Midbrain (tissue), 1 donor: Measurements from ENCODE around the gene LCE7A.

Source experiments
- DNase-seq: peaks from one replicate; lab custom pipeline; 2025; lab: John Stamatoyannopoulos, UW

LCE7A gene

GRCh38 chr1:152859696-152860095, at the start of gene LCE7A:
Gene LCE7A, plus strand, starts transcription at chr1:152859996. Its CDS starts 702 bp downstream, at chr1:152860698.
- no peak for DNase-seq

- no peak for DNase-seq
Observed at GRCh38 chr1:152811050-152811449, 48.7 kb upstream of the LCE7A start.

GRCh38 chr1:152811671-152812070, 48.1 kb upstream of the LCE7A start, which contains the start of gene LCE1B:
Gene LCE1B, plus strand, starts transcription at chr1:152811971. Its CDS starts 476 bp downstream, at chr1:152812447.
- DNase-seq, result no peak

- no peak for DNase-seq
Observed at GRCh38 chr1:152817309-152817708, 42.5 kb upstream of the LCE7A start.

- no peak for DNase-seq
Observed at GRCh38 chr1:152823294-152823693, 36.5 kb upstream of the LCE7A start.

GRCh38 chr1:152824964-152825363, 34.8 kb upstream of the LCE7A start:
- no peak for DNase-seq

GRCh38 chr1:152827173-152827572, 32.6 kb upstream of the LCE7A start, which contains the start of gene LCE1A:
Gene LCE1A, plus strand, starts transcription at chr1:152827473. Its CDS starts 0 bp downstream, at chr1:152827473.
- DNase-seq, result no peak

- DNase-seq, result no peak
Observed at GRCh38 chr1:152836870-152837269, 22.9 kb upstream of the LCE7A start.

- no peak for DNase-seq
Observed at GRCh38 chr1:152842556-152842955, 17.2 kb upstream of the LCE7A start, which contains the start of gene LCE6A. Gene LCE6A, plus strand, starts transcription at chr1:152842856. Its CDS starts 665 bp downstream, at chr1:152843521.

- DNase-seq, result no peak
Observed at GRCh38 chr1:152855661-152856060, 4.1 kb upstream of the LCE7A start.

- DNase-seq, result no peak
Observed at GRCh38 chr1:152858062-152858461, 1.7 kb upstream of the LCE7A start.

GRCh38 chr1:152860129-152860528, 333 bp downstream of the LCE7A start:
- no peak for DNase-seq

GRCh38 chr1:152861374-152861773, 1.6 kb downstream of the LCE7A start:
- DNase-seq, result no peak

- DNase-seq, result no peak
Observed at GRCh38 chr1:152864443-152864842, 4.6 kb downstream of the LCE7A start.

GRCh38 chr1:152866321-152866720, 6.5 kb downstream of the LCE7A start:
- no peak for DNase-seq

GRCh38 chr1:152869808-152870419, 10.1 kb downstream of the LCE7A start:
- DNase-seq, result peak; percentile 72

GRCh38 chr1:152870831-152871730, 11.3 kb downstream of the LCE7A start:
- DNase-seq, result no peak

GRCh38 chr1:152871731-152872126, 11.9 kb downstream of the LCE7A start:
- DNase-seq, result no peak

- DNase-seq, result no peak
Observed at GRCh38 chr1:152873495-152873894, 13.7 kb downstream of the LCE7A start.

- no peak for DNase-seq
Observed at GRCh38 chr1:152876827-152877226, 17.0 kb downstream of the LCE7A start.

- DNase-seq, result no peak
Observed at GRCh38 chr1:152878042-152878441, 18.2 kb downstream of the LCE7A start, which contains the start of gene SMCP. Gene SMCP, plus strand, starts transcription at chr1:152878322. Its CDS starts 6,101 bp downstream, at chr1:152884423.

GRCh38 chr1:152879559-152880198, 19.9 kb downstream of the LCE7A start:
- DNase-seq, result no peak
